Stimulated activated CD8-positive, alpha-beta memory T cell treated with anti-CD3 and anti-CD28 coated beads, Interleukin-2, amount 100 ng/mL, for 1 hour (primary cell): Measurements from ENCODE around the gene VGF.

ENCODE experiments used
- DNase-seq, 2 donors: peaks; one replicate each; pipeline ENCODE4 v3.0.0-alpha.2; 2020; ENCODE audit warnings: low read depth in 2 of 2

The VGF gene

DNA sequence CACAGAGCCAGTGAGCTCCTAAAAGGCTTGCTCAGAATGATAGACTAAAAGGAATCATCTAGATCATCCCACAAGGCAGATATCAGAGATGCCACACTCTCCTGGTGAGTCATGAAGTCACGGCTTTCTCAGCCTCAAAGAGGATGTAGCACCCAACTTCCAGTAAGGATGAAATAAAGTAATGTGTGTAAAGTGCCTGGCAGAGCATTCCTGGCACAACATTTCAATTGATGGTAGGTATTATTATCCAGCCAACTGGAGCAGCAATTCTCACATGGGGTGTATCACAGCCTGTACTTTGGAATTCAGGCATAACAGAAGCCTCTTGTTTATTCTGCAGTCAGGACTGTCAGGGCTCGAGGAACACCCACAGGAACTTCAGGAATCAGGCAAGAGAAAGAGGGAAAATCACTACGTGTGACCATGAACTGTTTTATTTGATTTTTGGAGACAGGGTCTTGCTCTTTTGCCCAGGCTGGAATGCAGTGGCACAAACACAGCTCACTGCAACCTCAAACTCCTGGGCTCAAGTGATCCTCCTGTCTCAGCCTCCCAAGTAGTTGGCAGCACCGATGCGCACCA, 20.0 kb upstream of the VGF start:
- no peak for DNase-seq

DNA sequence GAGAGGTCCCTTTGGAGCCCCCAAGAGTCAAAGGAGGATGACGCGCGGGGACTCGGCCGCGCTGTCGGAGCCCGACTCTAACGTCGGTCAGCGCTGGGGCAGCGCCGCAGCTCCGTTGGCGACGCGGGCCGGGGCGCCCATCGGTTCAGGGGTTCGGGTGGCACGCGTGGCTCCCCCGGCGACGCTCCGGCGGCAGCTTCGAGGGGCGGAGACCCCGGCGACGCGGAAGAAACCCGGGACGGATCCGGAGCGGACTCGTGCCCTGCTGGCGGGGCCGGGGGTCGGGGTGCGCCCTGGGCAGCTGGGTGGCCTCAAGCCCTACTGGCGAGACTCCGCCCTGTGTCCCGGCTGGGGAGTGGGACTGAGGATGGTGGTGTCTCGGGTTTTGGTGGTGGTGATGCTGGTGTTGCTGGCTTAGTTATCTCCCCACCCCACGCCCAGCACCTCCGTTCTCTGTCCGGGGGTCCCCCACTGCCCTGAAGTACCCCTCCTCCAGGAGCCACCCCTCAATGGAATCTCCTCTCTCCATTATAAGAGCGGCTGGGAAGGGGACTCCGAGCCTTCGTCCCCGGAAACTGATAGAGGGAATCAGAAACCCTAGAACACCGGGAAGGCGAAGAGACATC, 14.9 kb upstream of the VGF start, which contains the start of gene NAT16:
Gene NAT16, minus strand, starts transcription at position 164 of the 626 bp plus-strand sequence. CDS start 5,486 bp downstream, outside the sequence.
- no peak for DNase-seq

DNA sequence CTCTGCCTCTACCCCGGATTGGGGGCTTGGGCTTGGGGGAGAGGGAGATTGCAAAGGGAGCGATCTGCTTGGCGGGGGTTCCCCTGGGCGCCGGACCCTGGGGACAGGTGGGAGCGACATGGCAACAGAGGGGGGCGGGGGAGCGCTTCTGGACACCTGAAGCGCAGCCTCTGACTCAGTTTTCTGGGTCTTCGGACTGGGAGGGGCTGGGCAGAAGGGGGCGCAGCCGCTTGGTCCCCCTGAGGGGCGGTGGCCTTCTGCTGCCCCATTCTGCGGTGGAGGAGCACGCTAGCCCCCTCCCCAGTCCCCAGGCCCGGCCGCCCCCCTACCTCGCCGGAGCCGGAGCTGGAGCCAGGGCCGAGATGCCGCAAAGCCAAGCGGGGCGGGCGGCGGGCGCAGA, 14.3 kb upstream of the VGF start:
- DNase-seq: no peak

GRCh38 chr7:101179117-101179516, 13.7 kb upstream of the VGF start:
- no peak for DNase-seq

GRCh38 chr7:101177644-101178043, 12.3 kb upstream of the VGF start:
- DNase-seq: no peak

GRCh38 chr7:101175664-101176063, 10.3 kb upstream of the VGF start:
- no peak for DNase-seq

DNA sequence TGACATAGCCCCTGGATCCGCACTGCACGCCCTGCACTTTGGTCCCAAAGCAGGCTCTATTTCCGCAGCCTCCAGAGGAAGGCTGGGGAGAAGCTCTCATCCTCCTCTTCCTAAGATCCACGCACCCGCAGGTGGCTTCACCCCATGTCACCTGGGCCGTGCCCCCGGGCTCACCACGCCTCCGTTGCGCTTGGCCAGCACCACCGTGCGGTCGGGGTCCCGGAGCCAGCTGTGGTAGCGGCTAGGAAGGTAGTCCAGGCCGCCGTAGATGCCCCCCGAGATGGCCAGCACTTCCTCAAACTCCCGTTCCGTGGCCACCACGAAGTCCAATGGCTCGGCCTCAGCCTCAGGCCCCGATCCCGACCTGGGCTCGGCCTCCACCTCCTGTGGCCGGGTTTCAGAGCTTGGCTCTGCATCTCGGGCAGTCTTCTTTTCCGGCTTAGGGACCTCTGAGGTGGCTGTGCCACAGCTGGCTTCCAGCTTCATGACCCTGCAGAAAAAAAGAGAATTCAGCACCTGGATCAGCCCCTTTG, 9.0 kb upstream of the VGF start:
- no peak for DNase-seq

DNA sequence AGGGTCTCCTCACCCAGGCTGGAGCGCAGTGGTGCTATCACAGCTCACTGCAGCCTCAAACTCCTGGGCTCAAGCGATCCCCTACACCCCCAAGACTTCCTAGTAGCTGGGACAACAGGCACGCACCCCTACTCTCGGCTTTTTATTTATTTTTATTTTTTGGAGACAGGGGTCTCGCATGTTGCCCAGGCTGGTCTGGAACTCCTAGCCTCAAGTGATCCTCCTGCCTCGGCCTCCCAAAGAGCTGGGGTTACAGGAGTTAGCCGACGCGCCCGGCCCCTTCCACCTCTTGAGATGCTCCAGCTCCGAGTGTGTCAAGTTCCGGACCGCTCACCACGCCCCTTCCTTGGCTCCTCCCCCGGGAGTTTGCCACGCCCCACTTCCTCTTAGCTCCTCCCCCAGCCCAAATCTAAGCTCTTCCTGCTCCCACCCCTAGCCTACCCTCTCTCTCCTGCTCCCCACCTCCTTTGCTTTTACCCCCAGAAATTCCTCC, 8.4 kb upstream of the VGF start:
- peak in 1 of 2 donors; percentile 43 for DNase-seq

DNA sequence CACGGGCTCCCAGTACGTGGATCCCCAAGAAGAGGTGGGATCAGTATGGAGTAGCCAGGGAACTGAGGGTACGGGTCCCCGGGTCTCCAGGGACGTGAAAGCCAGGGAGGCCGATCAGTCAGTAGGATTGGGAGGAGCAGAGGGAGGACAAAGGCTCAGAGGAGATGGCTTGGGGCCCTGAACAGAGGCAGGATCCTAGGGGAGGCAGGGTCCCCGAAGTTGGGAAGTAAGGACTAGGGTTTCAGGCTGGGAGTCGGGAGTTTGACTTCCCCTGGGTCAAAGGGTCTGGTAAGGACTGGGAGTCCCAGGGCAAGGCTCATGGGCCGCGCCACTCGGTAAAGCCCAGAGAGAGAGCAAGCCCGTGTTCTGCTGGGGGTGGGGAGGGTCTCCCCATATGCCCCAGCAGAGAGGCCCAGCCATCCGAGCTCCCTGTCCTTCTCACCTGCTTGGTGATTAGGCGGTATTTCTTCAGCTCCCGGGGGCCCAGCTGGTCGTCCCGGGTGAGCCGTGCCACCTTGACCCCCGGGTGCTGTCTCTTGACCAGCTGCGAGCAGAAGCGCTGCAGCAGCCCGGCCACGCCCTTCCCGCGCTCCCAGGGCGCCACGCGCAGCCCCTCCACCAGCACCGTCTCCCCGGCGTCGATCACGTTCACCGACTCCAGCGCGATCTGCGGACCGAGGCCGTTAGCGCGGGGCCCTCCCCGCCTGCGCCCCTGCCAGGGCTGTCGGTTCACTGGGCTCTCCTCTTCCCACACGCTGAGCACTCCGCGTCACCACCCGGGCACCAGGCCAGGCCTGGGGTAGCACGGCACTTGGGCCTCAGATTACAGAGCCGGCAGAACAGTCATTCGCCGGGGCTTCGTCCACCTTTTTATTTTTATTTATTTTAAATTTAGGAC, 7.7 kb upstream of the VGF start:
- DNase-seq: no peak

DNA sequence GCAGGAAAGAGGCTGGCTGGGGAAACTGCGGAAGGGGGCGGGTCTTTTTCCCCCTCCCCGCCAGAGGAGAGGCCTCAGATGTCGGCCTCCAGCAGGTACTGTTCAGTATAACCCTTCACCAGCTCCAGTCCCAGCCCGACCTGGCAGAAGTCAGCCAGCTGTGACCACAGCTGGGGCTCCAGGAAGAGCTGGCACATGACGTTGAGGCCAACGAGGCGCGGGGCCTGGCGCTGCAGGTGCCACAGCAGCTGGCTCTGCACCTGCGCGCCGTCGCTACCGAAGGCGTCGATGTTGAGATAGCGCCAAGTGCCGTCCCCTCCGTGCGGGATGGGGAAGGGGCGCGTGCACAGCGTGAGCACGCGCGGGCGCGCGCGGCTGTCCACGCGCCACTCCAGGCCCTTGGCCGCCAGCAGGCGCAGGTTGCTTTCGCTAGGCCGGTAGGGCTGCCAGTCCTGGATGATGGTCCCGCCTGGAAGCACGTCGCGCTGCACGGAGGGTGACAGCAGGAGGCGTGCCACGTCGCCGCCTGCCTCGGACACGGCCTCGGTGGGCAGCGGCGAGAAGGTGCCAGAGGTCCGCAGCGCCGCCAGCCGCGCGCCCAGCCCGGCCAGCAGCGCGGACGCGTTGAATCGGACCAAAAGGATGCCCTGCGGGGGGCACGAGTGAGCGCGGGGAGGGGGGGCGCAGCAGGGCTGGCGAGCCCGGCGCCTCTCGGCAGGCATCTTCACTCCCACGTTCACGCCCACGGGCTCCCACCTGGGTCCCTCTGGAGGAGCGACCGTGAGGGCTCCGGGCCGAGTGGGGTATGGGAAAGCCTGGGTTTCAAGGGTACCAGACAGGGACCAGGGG, 6.9 kb upstream of the VGF start:
- DNase-seq: no peak

DNA sequence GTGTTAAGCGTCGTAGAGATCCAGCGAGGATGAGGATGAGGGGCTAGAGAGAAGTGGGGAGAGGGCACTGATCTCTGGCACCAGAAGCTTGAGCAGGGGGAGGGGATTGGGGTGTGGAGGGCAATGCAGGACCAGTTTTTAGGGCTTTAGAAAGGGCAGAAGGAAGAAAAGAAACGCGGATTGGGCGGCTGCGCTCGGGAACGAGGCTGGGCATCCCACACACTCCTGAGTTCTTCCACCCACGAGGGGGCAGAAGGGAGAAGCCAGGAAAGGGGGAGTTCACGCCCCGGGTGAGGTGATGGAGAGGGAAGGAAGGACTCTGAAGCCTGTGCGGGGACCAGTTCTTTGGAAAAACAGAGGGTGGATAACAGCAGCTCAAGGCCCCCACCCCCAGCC, 6.1 kb upstream of the VGF start:
- DNase-seq: no peak

DNA sequence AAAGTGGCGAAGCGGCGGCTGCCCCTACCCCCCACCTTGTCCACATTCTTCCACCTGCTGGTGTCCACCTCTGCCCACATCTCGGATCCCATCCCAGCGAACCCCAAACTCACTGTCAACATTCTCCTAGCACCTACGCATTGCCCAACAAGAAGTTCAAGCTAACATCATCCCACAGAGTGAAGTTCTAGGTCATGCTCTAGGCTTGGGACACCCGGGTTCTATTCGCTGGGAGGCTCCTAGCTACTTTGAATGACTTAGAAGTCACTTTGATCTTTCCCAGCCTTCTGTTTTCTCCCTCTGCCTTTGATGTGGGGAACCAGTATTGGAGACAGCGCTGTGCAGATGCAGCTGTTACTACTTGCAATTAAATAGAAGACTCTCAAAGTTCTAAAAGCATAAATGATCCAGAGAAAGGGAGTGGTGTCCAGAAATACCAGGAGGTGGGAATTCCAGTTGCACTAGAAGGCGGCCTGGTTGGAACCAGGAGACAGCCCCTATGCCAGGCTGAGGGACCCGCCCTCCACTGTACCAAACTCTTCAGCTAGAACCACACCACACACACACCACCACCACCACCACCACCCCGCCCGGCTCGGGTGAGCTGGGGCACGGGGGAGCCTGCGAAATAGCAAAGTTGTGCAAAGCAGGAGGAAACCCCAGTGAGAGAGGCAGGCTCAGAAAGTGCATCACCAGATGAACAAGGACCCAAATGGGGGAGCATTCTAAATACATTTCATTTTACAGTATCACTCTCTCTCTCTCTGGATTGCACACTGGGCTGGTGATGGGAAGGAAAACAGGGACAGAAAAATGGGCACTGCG, 5.5 kb upstream of the VGF start:
- DNase-seq: no peak

DNA sequence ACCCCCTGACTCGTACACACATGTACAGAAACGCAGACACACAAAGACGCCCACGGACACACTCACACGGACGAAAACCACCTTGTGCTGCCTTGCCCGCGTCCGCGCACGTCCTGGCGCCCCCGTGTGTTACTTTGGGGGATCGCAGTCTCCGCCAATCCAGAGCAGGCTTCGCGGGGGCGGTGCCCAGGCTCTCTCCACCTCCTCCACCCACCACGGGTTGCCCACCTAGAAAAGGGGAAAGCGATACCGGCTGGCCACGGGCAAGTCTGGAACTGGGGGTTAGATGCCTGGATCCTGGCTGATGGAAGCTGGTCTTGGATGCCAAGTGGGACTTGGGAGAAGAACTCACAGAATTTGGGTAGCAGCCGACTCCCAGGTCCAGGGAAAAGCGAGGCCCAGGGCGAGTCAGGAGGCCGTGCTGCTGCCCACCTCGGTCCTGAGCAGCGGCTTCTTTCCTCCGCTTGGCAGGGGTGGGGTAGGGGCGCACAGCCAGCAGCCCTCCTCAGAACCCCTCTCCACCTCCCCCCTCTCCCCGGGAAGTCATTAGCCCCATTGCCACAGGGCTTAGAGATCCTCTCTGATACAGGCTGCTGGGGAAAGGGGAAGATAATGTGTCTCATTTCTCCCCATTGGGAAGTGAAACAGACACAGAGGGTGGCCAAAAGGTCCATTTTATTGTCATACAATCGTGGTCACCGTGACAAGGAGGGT, 4.6 kb upstream of the VGF start:
- DNase-seq: peak; percentile 66 to 68

DNA sequence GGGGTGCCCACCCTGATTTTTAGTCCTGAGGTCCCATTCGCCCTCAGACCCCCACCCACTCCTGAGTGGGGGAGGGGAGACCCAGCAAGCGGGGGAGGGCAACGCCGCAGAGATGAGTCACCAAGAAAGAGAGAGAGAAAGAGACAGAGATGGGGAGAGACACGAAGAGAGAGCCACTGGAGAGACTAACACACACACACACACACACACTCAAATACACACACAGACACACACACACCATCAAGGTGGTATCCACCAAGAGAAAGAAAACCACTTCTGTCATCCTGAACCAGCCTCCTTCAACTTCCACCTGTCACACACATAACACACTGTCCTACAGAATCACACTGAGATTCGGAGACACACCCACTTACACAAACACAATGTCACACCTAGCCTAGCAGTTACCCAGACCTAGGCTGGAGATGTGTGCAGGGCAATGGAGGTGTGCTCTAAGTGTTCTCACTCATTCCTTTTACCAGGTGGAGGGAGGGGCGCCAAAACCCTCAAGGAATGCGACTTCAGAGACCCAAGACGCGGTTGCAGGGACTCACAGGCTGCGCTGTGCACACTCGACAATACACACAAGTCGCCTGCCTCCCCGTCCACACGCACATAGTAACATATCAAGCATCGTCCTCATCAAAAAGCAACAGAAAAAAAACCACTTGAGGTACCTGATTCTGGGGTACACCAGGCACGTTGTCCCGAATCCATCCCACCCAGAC, 3.9 kb upstream of the VGF start:
- DNase-seq: no peak

DNA sequence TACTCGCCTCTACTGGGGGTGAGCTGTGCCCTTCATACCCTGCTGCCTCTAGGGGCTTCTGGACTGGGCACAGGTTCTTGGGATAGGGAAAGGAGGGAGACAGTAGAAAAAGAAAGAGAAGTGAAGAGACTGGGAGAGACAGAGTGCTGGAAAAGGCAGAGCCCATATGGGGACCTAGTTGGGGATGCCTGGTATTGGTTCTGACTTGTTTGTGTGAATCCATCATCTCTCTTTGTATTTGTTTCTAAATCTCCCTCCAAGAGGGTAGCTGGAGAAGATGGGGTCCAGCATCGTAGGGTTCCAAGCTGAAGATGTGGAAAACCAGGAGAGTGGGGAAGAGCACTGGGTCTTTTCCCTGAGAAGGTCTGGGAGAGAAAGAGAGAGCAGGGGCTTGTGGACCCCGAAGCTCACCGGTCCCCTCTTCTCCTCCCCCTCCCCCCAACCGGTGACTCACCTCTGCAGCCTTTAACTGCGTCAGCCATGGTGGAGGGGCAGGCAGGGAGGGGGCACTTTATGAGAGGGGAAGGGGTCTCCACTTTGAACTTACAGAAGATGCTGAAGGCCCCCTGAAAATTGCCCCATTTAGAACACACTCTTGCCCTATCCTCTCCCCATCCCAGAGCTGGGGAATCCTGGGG, 3.2 kb upstream of the VGF start:
- DNase-seq: no peak

DNA sequence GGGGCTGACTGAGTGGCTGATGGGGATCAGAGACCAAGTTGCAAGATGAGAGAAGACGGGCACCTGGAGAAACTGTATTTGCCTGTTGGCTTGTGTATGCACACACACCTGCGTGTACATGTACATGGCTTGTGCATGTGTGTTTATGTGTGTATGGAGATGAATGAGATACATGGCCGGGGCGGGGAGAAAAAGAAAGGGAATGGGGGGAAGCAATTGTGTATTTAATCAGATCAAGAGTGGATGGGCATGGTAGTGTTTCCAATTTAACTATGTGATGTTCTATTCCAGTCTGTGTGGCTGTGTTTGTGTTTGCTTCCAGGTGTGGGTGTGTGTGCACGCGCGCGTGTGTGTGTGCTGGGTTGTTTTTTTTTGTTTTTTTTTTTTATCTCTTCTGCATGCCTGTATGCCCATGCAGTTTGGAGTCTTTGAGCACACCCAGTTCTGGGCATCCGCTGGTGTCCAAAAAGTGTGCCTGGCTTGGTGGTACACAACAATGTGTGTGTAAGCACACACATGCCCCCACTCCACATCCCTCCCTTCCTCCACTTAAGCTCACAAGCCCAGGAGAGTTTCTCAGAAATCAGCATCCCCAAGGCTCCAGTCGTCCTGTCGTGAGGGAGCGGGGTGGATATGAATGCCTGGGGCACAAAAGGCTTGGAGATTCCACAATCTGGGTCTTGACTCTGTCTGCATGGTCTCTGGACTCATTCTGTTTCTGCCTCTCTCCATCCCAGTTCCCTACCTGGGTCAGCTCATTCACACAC, 2.5 kb upstream of the VGF start:
- no peak for DNase-seq

DNA sequence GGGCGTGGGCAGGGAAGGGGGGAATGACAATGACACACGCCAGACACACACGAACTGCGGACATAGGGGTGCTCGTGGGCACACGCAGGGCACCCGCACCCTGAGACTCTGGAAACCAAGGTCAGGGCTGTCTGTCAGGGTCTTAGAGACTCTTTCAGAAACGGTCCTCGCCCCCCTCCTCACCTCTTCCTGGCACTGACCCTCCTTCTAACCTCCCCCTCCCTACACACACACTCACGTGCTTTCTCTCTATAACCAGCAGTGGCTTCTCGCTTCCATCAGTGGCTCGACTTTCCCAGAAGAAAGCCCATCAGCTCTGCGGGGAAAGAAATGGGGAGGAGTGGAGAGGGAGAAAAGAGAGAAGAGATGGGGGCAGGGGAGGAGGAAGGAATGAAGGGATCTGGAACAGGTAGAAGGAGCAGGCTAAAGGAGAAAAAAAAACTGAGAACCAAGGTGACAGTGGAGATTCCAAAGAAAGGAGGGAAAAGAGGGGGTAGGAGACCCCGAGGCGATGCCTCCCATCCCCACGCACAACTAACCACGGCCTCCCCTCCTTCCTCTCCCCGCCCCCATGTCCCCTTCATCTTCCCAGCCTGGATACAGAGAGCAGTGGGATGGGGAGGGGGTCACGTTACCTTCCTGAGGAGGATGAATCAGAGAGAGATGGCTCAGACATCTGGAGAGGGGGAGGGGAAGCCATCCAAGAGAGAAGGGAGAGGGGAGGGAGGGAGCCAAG, 1.7 kb upstream of the VGF start:
- DNase-seq: no peak

- no peak for DNase-seq
Measured at GRCh38 chr7:101166648-101166908, 1.2 kb upstream of the VGF start.
